ENCODE measurements around the gene ACYP1. TPM values are rescaled to one million over a fixed set of nuclear protein-coding genes. Genes with fewer than 3 reads are reported as not detected.

ACYP1 gene
- total and polyA plus RNA-seq, 4 donors = 18.4 to 76.6 (median 46.0) TPM

DNA sequence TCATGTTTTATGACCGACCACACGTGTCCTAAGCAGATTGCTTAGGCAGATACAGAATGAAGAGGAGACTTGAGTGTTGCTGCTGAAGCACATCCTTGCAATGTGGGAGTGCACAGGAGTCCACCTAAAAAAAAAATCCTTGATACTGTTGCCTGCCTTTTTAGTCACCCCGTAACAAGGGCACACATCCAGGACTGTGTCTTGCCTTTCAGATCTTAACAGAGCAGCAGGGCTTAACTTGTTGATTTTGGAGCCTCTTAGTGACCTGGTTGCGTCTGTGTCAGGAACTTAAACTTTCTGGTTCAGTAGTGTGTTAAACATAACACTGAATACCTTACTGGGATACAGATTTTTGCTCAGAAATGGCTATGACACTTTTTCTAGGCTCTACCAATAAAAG lies 54.6 kb downstream of the ACYP1 start:
- 83% methylated on average over 2 of the region's 4 CpGs for WGBS (ENCODE audit: insufficient coverage)
- peaks cover 4% of the 10 kb centered on the region for H3K4me1 ChIP-seq (ENCODE audit: control insufficient read depth, insufficient read depth, low read length)
- peaks cover 27% of the 10 kb centered on the region for H3K36me3 ChIP-seq (ENCODE audit: control insufficient read depth, insufficient read depth, low read length)

DNA sequence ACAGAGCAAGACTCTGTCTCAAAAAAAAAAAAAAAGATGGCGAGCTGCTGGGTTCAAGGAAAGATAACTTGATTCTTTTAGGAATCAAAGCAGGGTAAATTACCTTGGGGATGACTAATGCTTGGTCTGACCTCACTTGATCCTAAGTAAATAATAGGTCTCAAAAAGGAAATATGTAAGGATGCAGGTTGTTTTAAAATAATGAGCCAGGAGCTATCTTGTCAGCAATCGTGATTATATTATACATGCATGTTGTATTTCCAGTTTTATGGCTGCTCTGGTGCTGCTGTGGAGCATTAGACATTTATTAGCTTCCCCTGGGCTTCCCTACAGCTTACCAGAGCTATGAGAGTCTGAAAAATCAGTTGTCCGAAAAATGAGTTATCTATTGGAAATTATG lies 58.5 kb downstream of the ACYP1 start:
- no CpG with 5 or more reads among the region's 3 CpGs for WGBS (ENCODE audit: insufficient coverage)
- Histone ChIP-seq H3K36me3 (ENCODE audit: control insufficient read depth, insufficient read depth, low read length) (peaks cover 23% of the 10 kb centered on the region), H3K9me3 (ENCODE audit: control insufficient read depth, insufficient read depth, low read length) (peaks cover 1% of the 10 kb centered on the region), H3K27me3 (ENCODE audit: control insufficient read depth, insufficient read depth, low read length) (no peaks in the 10 kb centered on the region), H3K4me3 (ENCODE audit: low read depth, low read length) (no peak overlapping the region), H3K27ac (ENCODE audit: low read depth, low read length) (no peak overlapping the region), H3K4me1 (ENCODE audit: control insufficient read depth, insufficient read depth, low read length) (peaks cover 10% of the 10 kb centered on the region)
- DNase-seq (ENCODE audit: low read depth in 4 of 6, low spot score in 6 of 6) = no peak

More for the DNA sequence above, 54.6 kb downstream of the ACYP1 start:
- H3K9me3 ChIP-seq (ENCODE audit: control insufficient read depth, insufficient read depth, low read length) = no peaks in the 10 kb centered on the region
- H3K27me3 ChIP-seq (ENCODE audit: control insufficient read depth, insufficient read depth, low read length) = no peaks in the 10 kb centered on the region
- no peak overlapping the region for H3K4me3 ChIP-seq (ENCODE audit: low read depth, low read length)
- H3K27ac ChIP-seq (ENCODE audit: low read depth, low read length) = no peak overlapping the region
- DNase-seq (ENCODE audit: low read depth in 4 of 6, low spot score in 6 of 6) = no peak

DNA sequence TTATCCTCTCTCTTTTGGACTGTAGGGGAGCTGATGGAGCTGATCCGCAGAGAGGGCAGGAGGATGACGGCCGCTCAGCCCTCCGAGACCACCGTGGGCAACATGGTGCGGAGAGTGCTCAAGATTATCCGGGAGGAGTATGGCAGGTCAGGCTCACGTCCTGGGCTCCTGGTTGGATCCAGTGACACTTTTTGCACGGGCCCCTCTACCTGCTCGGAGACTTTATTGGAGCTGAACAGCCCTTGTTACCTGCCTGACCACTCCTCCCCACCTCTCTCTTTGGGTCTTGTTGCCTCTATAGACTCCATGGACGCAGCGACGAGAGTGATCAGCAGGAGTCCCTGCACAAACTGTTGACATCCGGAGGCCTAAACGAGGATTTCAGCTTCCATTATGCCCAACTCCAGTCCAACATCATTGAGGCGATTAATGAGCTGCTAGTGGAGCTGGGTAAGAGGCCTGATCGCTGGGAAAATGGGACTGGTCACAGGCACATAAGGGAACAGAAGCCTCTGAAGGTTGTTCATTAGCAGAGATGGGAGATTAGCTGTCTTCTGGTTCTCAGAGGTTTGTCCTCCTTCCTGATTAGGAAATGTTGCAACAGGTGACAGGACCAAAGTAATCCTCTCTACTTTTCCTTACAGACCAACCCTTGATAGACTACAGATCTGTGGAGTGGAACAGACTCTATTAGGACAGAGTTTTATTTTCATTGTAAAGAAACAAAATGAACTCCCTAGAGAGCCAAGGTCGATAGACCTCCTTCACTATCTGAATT lies 60.4 kb downstream of the ACYP1 start:
- H3K9me3 ChIP-seq (ENCODE audit: control insufficient read depth, insufficient read depth, low read length) = peaks cover 1% of the 10 kb centered on the region
- H3K27me3 ChIP-seq (ENCODE audit: control insufficient read depth, insufficient read depth, low read length) = no peaks in the 10 kb centered on the region
- peak overlapping the region; percentile 95 for H3K4me3 ChIP-seq (ENCODE audit: low read depth, low read length)
- H3K27ac ChIP-seq (ENCODE audit: low read depth, low read length) = peak overlapping the region; percentile 87
- 4% methylated on average over 16 of the region's 18 CpGs for WGBS (ENCODE audit: insufficient coverage)
- peaks cover 10% of the 10 kb centered on the region for H3K4me1 ChIP-seq (ENCODE audit: control insufficient read depth, insufficient read depth, low read length)
- no peak for DNase-seq (ENCODE audit: low read depth in 4 of 6, low spot score in 6 of 6)
- peaks cover 16% of the 10 kb centered on the region for H3K36me3 ChIP-seq (ENCODE audit: control insufficient read depth, insufficient read depth, low read length)

Small RNA genes lying within 50 kb of the gene (small RNA-seq; reads per million reads assigned to genes)
- not detected for gene RNU6-689P (ENCODE audit: low replicate concordance)

Other genes starting within 250 kb of the ACYP1 start
- gene PROX2, start 187.9 kb downstream of the ACYP1 start, total RNA-seq = under 1 TPM in 1 of 2 donors, not detected in 1; 0.06 TPM
- 1 to 10 TPM; 1.3 to 3.9 TPM for gene PROX2, start 187.9 kb downstream of the ACYP1 start, polyA plus RNA-seq (ENCODE audit: insufficient read length in 2 of 2)
- gene DLST, start 182.1 kb downstream of the ACYP1 start, total RNA-seq = 10 to 100 TPM; 47.7 to 57.7 TPM
- 10 to 100 TPM; 74.0 to 86.2 TPM for gene DLST, start 182.1 kb downstream of the ACYP1 start, polyA plus RNA-seq (ENCODE audit: insufficient read length in 2 of 2)
- 10 to 100 TPM; 15.9 to 22.0 TPM for gene RPS6KL1, start 140.8 kb downstream of the ACYP1 start, total RNA-seq
- 10 to 100 TPM; 55.3 to 69.1 TPM for gene RPS6KL1, start 140.8 kb downstream of the ACYP1 start, polyA plus RNA-seq (ENCODE audit: insufficient read length in 2 of 2)
- gene PGF, start 108.4 kb downstream of the ACYP1 start, total RNA-seq = 10 to 100 TPM in 1 of 2 donors, 1 to 10 TPM in 1; 5.7 to 23.0 TPM
- gene PGF, start 108.4 kb downstream of the ACYP1 start, polyA plus RNA-seq (ENCODE audit: insufficient read length in 2 of 2) = 10 to 100 TPM in 1 of 2 donors, 1 to 10 TPM in 1; 8.1 to 13.5 TPM
- 10 to 100 TPM; 23.2 to 46.8 TPM for gene EIF2B2, start 61.1 kb downstream of the ACYP1 start, total RNA-seq
- 10 to 100 TPM; 47.4 to 56.8 TPM for gene EIF2B2, start 61.1 kb downstream of the ACYP1 start, polyA plus RNA-seq (ENCODE audit: insufficient read length in 2 of 2)
- gene MLH3, start 12.6 kb downstream of the ACYP1 start, total RNA-seq = 10 to 100 TPM; 51.2 to 65.8 TPM
- 10 to 100 TPM; 21.4 to 27.8 TPM for gene MLH3, start 12.6 kb downstream of the ACYP1 start, polyA plus RNA-seq (ENCODE audit: insufficient read length in 2 of 2)
- 1 to 10 TPM; 4.5 to 9.0 TPM for gene ZC2HC1C, start 5.6 kb upstream of the ACYP1 start, total RNA-seq
- 1 to 10 TPM; 5.3 to 7.2 TPM for gene ZC2HC1C, start 5.6 kb upstream of the ACYP1 start, polyA plus RNA-seq (ENCODE audit: insufficient read length in 2 of 2)
- 10 to 100 TPM; 42.9 to 43.2 TPM for gene NEK9, start 63.0 kb upstream of the ACYP1 start, total RNA-seq
- gene NEK9, start 63.0 kb upstream of the ACYP1 start, polyA plus RNA-seq (ENCODE audit: insufficient read length in 2 of 2) = 10 to 100 TPM; 65.9 to 89.9 TPM
- 100 to 1,000 TPM; 255 to 353 TPM for gene TMED10, start 112.6 kb upstream of the ACYP1 start, total RNA-seq
- gene TMED10, start 112.6 kb upstream of the ACYP1 start, polyA plus RNA-seq (ENCODE audit: insufficient read length in 2 of 2) = 100 to 1,000 TPM; 164 to 181 TPM
- 100 to 1,000 TPM; 200 to 842 TPM for gene FOS, start 214.8 kb upstream of the ACYP1 start, total RNA-seq
- gene FOS, start 214.8 kb upstream of the ACYP1 start, polyA plus RNA-seq (ENCODE audit: insufficient read length in 2 of 2) = 100 to 1,000 TPM; 124 to 341 TPM